ENCODE data around the gene B3GAT2.

GRCh38 chr6:70933853-70934252, 23.0 kb downstream of the B3GAT2 start:
- no peak for TF ChIP-seq RCOR1 (IDR thresholded peaks at IDR 0.05; ENCODE audit: low read length)
- no peak for TF ChIP-seq RFX5 (IDR thresholded peaks at IDR 0.05; ENCODE audit: low read length)
- TF ChIP-seq USF1 (IDR thresholded peaks at IDR 0.05; ENCODE audit: borderline replicate concordance, low read depth) = no peak
- no peak for TF ChIP-seq ELF1 (IDR thresholded peaks at IDR 0.05)
- no peak for TF ChIP-seq CTCF (IDR thresholded peaks at IDR 0.05)
- no peak for TF ChIP-seq GATA2 (CRISPR knock-in tag; IDR thresholded peaks at IDR 0.05)
- no peak for TF ChIP-seq GABPA (IDR thresholded peaks at IDR 0.05; ENCODE audit: low read depth)
- no peak for TF ChIP-seq POLR2AphosphoS5 (IDR thresholded peaks at IDR 0.05; ENCODE audit: low read depth, low read length)
- no peak for TF ChIP-seq MAX (IDR thresholded peaks at IDR 0.05; ENCODE audit: low read depth)
- no peak for TF ChIP-seq RXRA (IDR thresholded peaks at IDR 0.05; ENCODE audit: borderline replicate concordance, low read depth)
- TF ChIP-seq SMC3 (IDR thresholded peaks at IDR 0.05; ENCODE audit: low read depth, low read length) = no peak

Data from SK-N-SH (cell line).